ENCODE measurements around the gene CTTN.

DNA sequence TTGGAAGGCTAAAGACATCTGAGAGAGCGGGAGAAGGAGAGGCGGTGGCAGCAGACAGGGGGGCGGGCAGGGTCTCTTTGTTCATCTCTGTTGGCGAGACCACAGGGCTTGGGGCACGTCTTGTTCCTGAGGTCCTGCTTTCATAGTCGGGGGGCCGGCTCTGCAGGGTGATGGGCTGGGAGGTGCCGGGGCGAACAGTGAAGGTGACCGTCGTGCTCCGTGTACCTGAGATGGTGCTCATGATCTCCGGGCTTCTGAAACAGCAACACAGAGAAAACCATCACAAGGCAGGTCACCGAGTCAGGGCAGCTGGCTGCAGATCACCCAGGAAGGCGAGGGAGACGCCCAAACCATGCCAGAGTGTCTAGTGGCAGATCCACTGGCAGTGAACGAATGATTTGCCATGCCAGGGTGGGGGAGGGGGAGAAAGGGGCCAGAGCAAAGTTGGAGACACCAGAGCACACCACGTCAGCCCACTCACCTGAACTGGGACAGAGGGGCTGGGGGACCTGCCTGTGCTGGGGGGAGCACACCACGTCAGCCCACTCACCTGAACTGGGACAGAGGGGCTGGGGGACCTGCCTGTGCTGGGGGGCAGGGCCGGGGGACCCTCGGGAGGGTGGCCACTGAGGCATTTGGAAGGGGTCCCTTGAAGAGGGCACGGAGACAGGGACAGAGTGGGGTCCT is 75.0 kb downstream of the CTTN start:
- TF ChIP-seq, protein P1, sequence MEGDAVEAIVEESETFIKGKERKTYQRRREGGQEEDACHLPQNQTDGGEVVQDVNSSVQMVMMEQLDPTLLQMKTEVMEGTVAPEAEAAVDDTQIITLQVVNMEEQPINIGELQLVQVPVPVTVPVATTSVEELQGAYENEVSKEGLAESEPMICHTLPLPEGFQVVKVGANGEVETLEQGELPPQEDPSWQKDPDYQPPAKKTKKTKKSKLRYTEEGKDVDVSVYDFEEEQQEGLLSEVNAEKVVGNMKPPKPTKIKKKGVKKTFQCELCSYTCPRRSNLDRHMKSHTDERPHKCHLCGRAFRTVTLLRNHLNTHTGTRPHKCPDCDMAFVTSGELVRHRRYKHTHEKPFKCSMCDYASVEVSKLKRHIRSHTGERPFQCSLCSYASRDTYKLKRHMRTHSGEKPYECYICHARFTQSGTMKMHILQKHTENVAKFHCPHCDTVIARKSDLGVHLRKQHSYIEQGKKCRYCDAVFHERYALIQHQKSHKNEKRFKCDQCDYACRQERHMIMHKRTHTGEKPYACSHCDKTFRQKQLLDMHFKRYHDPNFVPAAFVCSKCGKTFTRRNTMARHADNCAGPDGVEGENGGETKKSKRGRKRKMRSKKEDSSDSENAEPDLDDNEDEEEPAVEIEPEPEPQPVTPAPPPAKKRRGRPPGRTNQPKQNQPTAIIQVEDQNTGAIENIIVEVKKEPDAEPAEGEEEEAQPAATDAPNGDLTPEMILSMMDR (IDR thresholded peaks at IDR 0.05), result no peak
- no peak for TF ChIP-seq POLR2A (IDR thresholded peaks at IDR 0.05)
- no peak for TF ChIP-seq EP300 (IDR thresholded peaks at IDR 0.05)

Data from tibial nerve (tissue), 4 donors.